H9 (cell line): ENCODE results near the gene LTK. TPM values are rescaled to one million over a fixed set of nuclear protein-coding genes. Genes with fewer than 3 reads are reported as not detected.

Source experiments
- DNase-seq: peaks from one replicate; pipeline ENCODE4 v3.0.0-alpha.2; 2017
- H2AFZ ChIP-seq: one replicate; pipeline ENCODE4 v1.6.1; 2013; ENCODE audit warnings: mild to moderate bottlenecking, low read length, control low read depth, moderate library complexity
- H2AK5ac ChIP-seq: 2 replicates; pipeline ENCODE4 v1.6.1; 2013; ENCODE audit warnings: low read length, control low read depth, mixed read lengths; ENCODE audit not compliant: insufficient read length
- H2BK120ac ChIP-seq: one replicate; pipeline ENCODE4 v1.6.1; 2013; ENCODE audit warnings: low read depth, mild to moderate bottlenecking, low read length, control low read depth, inconsistent platforms; ENCODE audit not compliant: poor library complexity, severe bottlenecking
- H2BK12ac ChIP-seq: 2 replicates; pipeline ENCODE4 v1.6.1; 2013; ENCODE audit warnings: low read length, control low read depth, mixed read lengths, low read depth; ENCODE audit not compliant: insufficient read length
- H2BK15ac ChIP-seq: 2 replicates; pipeline ENCODE4 v1.6.1; 2013; ENCODE audit warnings: low read depth, low read length, control low read depth
- H2BK20ac ChIP-seq: one replicate; pipeline ENCODE4 v1.6.1; 2013; ENCODE audit warnings: low read depth, mild to moderate bottlenecking, low read length, control low read depth, inconsistent platforms; ENCODE audit not compliant: poor library complexity, severe bottlenecking
- H2BK5ac ChIP-seq: 2 replicates; pipeline ENCODE4 v1.6.1; 2013; ENCODE audit warnings: low read length, control low read depth, mixed read lengths; ENCODE audit not compliant: insufficient read length
- H3K14ac ChIP-seq: 2 replicates; pipeline ENCODE4 v1.6.1; 2013; ENCODE audit warnings: low read length, control low read depth; ENCODE audit not compliant: insufficient read depth
- H3K18ac ChIP-seq: 2 replicates; pipeline ENCODE4 v1.6.1; 2013; ENCODE audit warnings: low read depth, mild to moderate bottlenecking, mixed read lengths, low read length, control low read depth; ENCODE audit not compliant: insufficient read length
- H3K23ac ChIP-seq: 2 replicates; pipeline ENCODE4 v1.6.1; 2013; ENCODE audit warnings: low read length, control low read depth, mixed read lengths, low read depth; ENCODE audit not compliant: insufficient read length
- H3K23me2 ChIP-seq: 2 replicates; pipeline ENCODE4 v1.6.1; 2013; ENCODE audit warnings: low read depth, mild to moderate bottlenecking, mixed read lengths, low read length, control low read depth; ENCODE audit not compliant: insufficient read length, poor library complexity, severe bottlenecking
- H3K27ac ChIP-seq: 2 replicates; pipeline ENCODE4 v1.5.1; 2013; ENCODE audit warnings: low read length, control low read depth, mixed read lengths, low read depth; ENCODE audit not compliant: insufficient read length
- H3K27me3 ChIP-seq: 2 replicates; pipeline ENCODE4 v1.6.1; 2013; ENCODE audit warnings: low read length, control low read depth, inconsistent platforms; ENCODE audit not compliant: insufficient read depth
- H3K4ac ChIP-seq: 2 replicates; pipeline ENCODE4 v1.6.1; 2013; ENCODE audit warnings: low read depth, mild to moderate bottlenecking, control low read depth, inconsistent platforms, low read length, moderate library complexity
- H3K4me1 ChIP-seq: 2 replicates; pipeline ENCODE4 v1.6.1; 2013; ENCODE audit warnings: low read length, control low read depth, inconsistent platforms; ENCODE audit not compliant: insufficient read depth
- H3K4me2 ChIP-seq: 2 replicates; pipeline ENCODE4 v1.6.1; 2013; ENCODE audit warnings: low read length, control low read depth, mixed read lengths; ENCODE audit not compliant: insufficient read length, insufficient read depth
- H3K56ac ChIP-seq: 2 replicates; pipeline ENCODE4 v1.6.1; 2013; ENCODE audit warnings: low read depth, mild to moderate bottlenecking, mixed read lengths, low read length, control low read depth; ENCODE audit not compliant: insufficient read length
- H3K79me1 ChIP-seq: 2 replicates; pipeline ENCODE4 v1.6.1; 2013; ENCODE audit warnings: low read depth, mild to moderate bottlenecking, moderate library complexity, low read length, control low read depth, inconsistent platforms; ENCODE audit not compliant: insufficient read depth, poor library complexity, severe bottlenecking
- H3K79me2 ChIP-seq: 2 replicates; pipeline ENCODE4 v1.6.1; 2013; ENCODE audit warnings: low read length, control low read depth, inconsistent platforms; ENCODE audit not compliant: insufficient read depth
- H3K9ac ChIP-seq: 2 replicates; pipeline ENCODE4 v1.6.1; 2013; ENCODE audit warnings: low read length, control low read depth, mixed read lengths; ENCODE audit not compliant: insufficient read length; ENCODE audit errors: extremely low read depth
- H3K9me3 ChIP-seq: one replicate; pipeline ENCODE4 v1.6.1; 2013; ENCODE audit warnings: low read depth, low read length, inconsistent platforms; ENCODE audit not compliant: control insufficient read depth
- H3T11ph ChIP-seq: one replicate; pipeline ENCODE4 v1.6.1; 2013; ENCODE audit warnings: mild to moderate bottlenecking, low read length, control low read depth, inconsistent platforms
- H4K20me1 ChIP-seq: one replicate; pipeline ENCODE4 v1.6.1; 2013; ENCODE audit not compliant: control insufficient read depth, insufficient read length, insufficient read depth
- H4K5ac ChIP-seq: 2 replicates; pipeline ENCODE4 v1.6.1; 2013; ENCODE audit warnings: low read depth, mild to moderate bottlenecking, mixed read lengths, low read length, control low read depth; ENCODE audit not compliant: insufficient read length
- H4K8ac ChIP-seq: replicated peaks from 2 replicates; pipeline ENCODE4 v1.6.1; 2013; ENCODE audit warnings: low read length, control low read depth, mixed read lengths, low read depth; ENCODE audit not compliant: insufficient read length
- H4K91ac ChIP-seq: 2 replicates; pipeline ENCODE4 v1.6.1; 2013; ENCODE audit warnings: low read depth, mild to moderate bottlenecking, moderate library complexity, mixed read lengths, low read length, control low read depth; ENCODE audit not compliant: insufficient read length
- H3K27ac Mint-ChIP-seq, 3 experiments: 2 replicates in 2 of 3; 3 replicates in 1 of 3; pipeline ENCODE4 v1.8.0; 2020 to 2021; ENCODE audit warnings: mixed read lengths in 3 of 3, mild to moderate bottlenecking in 1 of 3, moderate library complexity in 1 of 3
- H3K27me3 Mint-ChIP-seq: 2 replicates; pipeline ENCODE4 v1.8.0; 2021; ENCODE audit warnings: low read depth, mild to moderate bottlenecking, moderate library complexity, mixed read lengths
- H3K36me3 Mint-ChIP-seq, 3 experiments: 2 replicates in 2 of 3; 3 replicates in 1 of 3; pipeline ENCODE4 v1.8.0; 2020 to 2021; ENCODE audit warnings: low read depth in 3 of 3, mixed read lengths in 3 of 3; ENCODE audit not compliant: insufficient read depth in 1 of 3
- H3K4me1 Mint-ChIP-seq, 2 experiments: 2 replicates each; pipeline ENCODE4 v1.8.0; 2020; ENCODE audit warnings: mixed read lengths in 2 of 2
- H3K4me3 Mint-ChIP-seq, 2 experiments: 2 replicates in 1 of 2; 3 replicates in 1 of 2; pipeline ENCODE4 v1.8.0; 2020 to 2021; ENCODE audit warnings: mild to moderate bottlenecking in 2 of 2, mixed read lengths in 2 of 2, moderate library complexity in 1 of 2
- H3K9me3 Mint-ChIP-seq, 2 experiments: 2 replicates in 1 of 2; 3 replicates in 1 of 2; pipeline ENCODE4 v1.8.0; 2020; ENCODE audit warnings: mild to moderate bottlenecking in 2 of 2, mixed read lengths in 2 of 2, moderate library complexity in 1 of 2
- WGBS: extraction: QIAGEN DNeasy Blood & Tissue Kit; methylation state at CpG from one replicate; pipeline ENCODE4 v1.1.7; 2013; ENCODE audit warnings: missing lambda C conversion rate, low lambda C conversion rate, mixed read lengths; ENCODE audit not compliant: insufficient read length; ENCODE audit errors: extremely low coverage; 5-methylcytosine and 5-hydroxymethylcytosine counted together
- total RNA-seq: library from RNA; stranded (reverse); gene quantifications from 2 replicates; pipeline ENCODE4 v1.2.1, GENCODE V29; 2021
- TF ChIP-seq, protein P1 (sequence below): fragments of 200-600 bp; sonication (generic); conservative IDR thresholded peaks from 3 replicates; pipeline ENCODE4 v1.8.0; 2021; ENCODE audit warnings: antibody characterized with exemption, mild to moderate bottlenecking

Gene LTK
- total RNA-seq, 1 experiment from 2014 or later: 0.31 TPM

DNA sequence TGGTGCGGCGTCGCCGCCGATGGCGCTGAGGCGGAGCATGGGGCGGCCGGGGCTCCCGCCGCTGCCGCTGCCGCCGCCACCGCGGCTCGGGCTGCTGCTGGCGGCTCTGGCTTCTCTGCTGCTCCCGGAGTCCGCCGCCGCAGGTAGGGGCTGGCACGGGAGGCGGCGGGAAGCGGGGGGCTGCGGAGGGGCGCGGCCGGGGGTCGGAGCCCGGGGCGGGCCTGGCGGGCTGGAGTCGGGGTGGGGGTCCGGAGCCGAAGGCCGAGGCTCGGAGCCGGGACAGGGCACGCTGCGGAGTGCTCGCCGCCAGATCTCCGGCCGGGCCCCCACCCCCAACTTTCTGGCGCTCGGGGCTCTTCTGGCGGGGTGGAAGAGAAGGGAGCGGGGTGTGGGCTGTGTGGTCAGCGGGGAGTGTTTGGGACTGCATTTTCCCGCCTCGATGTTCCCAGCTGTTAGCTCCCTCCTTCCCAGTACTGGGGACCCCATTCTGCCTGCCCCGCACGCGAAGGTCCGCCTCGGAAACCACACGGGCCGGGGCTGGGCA is 45.7 kb upstream of the LTK start:
- Histone ChIP-seq H3T11ph (no peak overlapping the region), H3K9me3 (no peaks in the 10 kb centered on the region), H4K20me1 (no peaks in the 10 kb centered on the region), H4K8ac (no peak overlapping the region), H3K79me2 (no peaks in the 10 kb centered on the region; the same call in 1 of the 2 replicates), H4K5ac (no peak overlapping the region), H3K14ac (peak overlapping the region; percentile 50), H2BK120ac (no peak overlapping the region), H3K9ac (peak overlapping the region; percentile 45), H2BK12ac (no peak overlapping the region), H3K18ac (peak overlapping the region; percentile 18), H3K56ac (no peak overlapping the region), H2BK15ac (no peak overlapping the region), H3K4me1 (peaks cover 21% of the 10 kb centered on the region; the same call in 1 of the 2 replicates), H3K27me3 (no peaks in the 10 kb centered on the region; the same call in 1 of the 2 replicates), H2BK20ac (no peak overlapping the region), H2AFZ (no peak overlapping the region), H3K4ac (no peak overlapping the region), H2BK5ac (no peak overlapping the region), H3K23me2 (peaks cover 15% of the 10 kb centered on the region), H3K27ac (no peak overlapping the region), H4K91ac (no peak overlapping the region), H3K4me2 (peak overlapping the region; percentile 93), H3K23ac (no peak overlapping the region), H2AK5ac (no peak overlapping the region), H3K79me1 (no peaks in the 10 kb centered on the region)
- peak overlapping the region in 2 of 3 experiments; percentile 58 to 91; a peak in 1 of 7 replicates for H3K27ac Mint-ChIP-seq
- no peaks in the 10 kb centered on the region; a peak in 1 of 5 replicates for H3K9me3 Mint-ChIP-seq
- peak overlapping the region; percentile 85 to 88 for H3K4me3 Mint-ChIP-seq
- H3K4me1 Mint-ChIP-seq: peaks cover 55 to 57% of the 10 kb centered on the region in 2 experiments
- WGBS: no CpG with 5 or more reads among the region's 60 CpGs
- H3K27me3 Mint-ChIP-seq: no peaks in the 10 kb centered on the region
- peaks cover 11 to 16% (median 11%) of the 10 kb centered on the region in 3 experiments; a peak in 5 of 7 replicates for H3K36me3 Mint-ChIP-seq
- TF ChIP-seq, protein P1, sequence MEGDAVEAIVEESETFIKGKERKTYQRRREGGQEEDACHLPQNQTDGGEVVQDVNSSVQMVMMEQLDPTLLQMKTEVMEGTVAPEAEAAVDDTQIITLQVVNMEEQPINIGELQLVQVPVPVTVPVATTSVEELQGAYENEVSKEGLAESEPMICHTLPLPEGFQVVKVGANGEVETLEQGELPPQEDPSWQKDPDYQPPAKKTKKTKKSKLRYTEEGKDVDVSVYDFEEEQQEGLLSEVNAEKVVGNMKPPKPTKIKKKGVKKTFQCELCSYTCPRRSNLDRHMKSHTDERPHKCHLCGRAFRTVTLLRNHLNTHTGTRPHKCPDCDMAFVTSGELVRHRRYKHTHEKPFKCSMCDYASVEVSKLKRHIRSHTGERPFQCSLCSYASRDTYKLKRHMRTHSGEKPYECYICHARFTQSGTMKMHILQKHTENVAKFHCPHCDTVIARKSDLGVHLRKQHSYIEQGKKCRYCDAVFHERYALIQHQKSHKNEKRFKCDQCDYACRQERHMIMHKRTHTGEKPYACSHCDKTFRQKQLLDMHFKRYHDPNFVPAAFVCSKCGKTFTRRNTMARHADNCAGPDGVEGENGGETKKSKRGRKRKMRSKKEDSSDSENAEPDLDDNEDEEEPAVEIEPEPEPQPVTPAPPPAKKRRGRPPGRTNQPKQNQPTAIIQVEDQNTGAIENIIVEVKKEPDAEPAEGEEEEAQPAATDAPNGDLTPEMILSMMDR: no peak
- DNase-seq: no peak
